ENCODE measurements around the gene APBB1IP. TPM values are rescaled to one million over a fixed set of nuclear protein-coding genes. Genes with fewer than 3 reads are reported as not detected.

The APBB1IP gene
- total RNA-seq, 1 donor from 2014 or later, result not detected

DNA sequence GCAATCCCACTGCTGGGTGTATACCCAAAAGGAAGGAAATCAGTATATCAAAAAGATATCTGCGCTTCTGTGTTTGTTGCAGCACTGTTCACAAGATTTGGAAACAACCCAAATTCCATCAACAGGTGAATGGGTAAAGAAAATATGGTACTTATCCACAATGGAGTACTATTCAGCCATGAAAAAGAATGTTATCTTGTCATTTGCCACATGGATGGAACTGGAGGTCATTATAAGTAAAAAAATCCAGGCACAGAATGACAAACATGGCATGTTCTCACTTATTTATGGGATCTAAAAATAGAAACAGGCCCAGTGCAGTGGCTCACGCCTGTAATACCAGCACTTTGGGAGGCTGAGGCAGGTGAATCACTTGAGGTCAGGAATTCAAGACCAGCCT lies 15.7 kb downstream of the APBB1IP start:
- no peaks in the 10 kb centered on the region for H3K9me3 ChIP-seq (ENCODE audit: low read depth)
- H3K4me3 ChIP-seq, result no peak overlapping the region
- H3K27ac Mint-ChIP-seq, result no peak overlapping the region
- H3K27me3 Mint-ChIP-seq (ENCODE audit: insufficient read depth, low read depth), result peaks cover 2% of the 10 kb centered on the region
- no peaks in the 10 kb centered on the region for H3K9me3 Mint-ChIP-seq
- H3K27me3 ChIP-seq, result no peaks in the 10 kb centered on the region
- no peaks in the 10 kb centered on the region for H3F3A ChIP-seq (ENCODE audit: low read depth)
- H2AFZ ChIP-seq (replicated peaks), result no peak overlapping the region
- no peak overlapping the region for H3K4me3 Mint-ChIP-seq
- H3K4me1 ChIP-seq, result no peaks in the 10 kb centered on the region
- no peak overlapping the region for H3K27ac ChIP-seq
- DNase-seq (ENCODE audit: low spot score), result no peak
- H3K9ac ChIP-seq, result no peak overlapping the region
- H4K20me1 ChIP-seq (ENCODE audit: low read depth), result no peaks in the 10 kb centered on the region
- H3K4me2 ChIP-seq, result no peak overlapping the region
- no peaks in the 10 kb centered on the region for H3K36me3 Mint-ChIP-seq
- no peaks in the 10 kb centered on the region for H3K4me1 Mint-ChIP-seq
- H3K79me2 ChIP-seq (ENCODE audit: low read depth), result no peaks in the 10 kb centered on the region
- no peaks in the 10 kb centered on the region for H3K36me3 ChIP-seq
- TF ChIP-seq, protein P1, sequence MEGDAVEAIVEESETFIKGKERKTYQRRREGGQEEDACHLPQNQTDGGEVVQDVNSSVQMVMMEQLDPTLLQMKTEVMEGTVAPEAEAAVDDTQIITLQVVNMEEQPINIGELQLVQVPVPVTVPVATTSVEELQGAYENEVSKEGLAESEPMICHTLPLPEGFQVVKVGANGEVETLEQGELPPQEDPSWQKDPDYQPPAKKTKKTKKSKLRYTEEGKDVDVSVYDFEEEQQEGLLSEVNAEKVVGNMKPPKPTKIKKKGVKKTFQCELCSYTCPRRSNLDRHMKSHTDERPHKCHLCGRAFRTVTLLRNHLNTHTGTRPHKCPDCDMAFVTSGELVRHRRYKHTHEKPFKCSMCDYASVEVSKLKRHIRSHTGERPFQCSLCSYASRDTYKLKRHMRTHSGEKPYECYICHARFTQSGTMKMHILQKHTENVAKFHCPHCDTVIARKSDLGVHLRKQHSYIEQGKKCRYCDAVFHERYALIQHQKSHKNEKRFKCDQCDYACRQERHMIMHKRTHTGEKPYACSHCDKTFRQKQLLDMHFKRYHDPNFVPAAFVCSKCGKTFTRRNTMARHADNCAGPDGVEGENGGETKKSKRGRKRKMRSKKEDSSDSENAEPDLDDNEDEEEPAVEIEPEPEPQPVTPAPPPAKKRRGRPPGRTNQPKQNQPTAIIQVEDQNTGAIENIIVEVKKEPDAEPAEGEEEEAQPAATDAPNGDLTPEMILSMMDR (IDR thresholded peaks at IDR 0.05), result no peak
- TF ChIP-seq EZH2 (IDR thresholded peaks at IDR 0.05) (no peak), EZH2phosphoT487 (IDR thresholded peaks at IDR 0.05) (no peak)

DNA sequence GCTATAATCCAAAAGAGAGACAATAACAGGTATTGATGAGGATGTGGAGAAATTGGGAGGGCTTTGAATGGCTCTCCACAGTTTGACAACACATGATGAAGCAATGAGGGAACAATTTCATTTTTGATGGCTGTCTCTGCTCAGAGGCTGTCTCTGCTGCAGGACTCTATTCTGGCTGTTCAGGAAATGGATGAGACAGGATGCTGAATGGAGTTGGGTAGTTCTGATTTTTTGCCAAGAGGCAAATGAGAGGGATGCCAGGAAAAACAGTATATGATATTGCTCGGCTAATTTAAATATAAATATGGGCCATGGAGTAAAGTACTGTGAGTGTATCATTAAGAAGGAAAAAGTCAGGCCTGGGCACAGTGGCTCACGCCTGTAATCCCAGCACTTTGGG lies 16.8 kb downstream of the APBB1IP start:
- no peak overlapping the region for H3K27ac ChIP-seq
- H3K27ac Mint-ChIP-seq, result no peak overlapping the region
- no peak overlapping the region for H2AFZ ChIP-seq (replicated peaks)
- H3K36me3 Mint-ChIP-seq, result no peaks in the 10 kb centered on the region
- TF ChIP-seq, protein P1 (IDR thresholded peaks at IDR 0.05), result no peak
- TF ChIP-seq EZH2 (IDR thresholded peaks at IDR 0.05), result no peak
- H3K9ac ChIP-seq, result no peak overlapping the region
- DNase-seq (ENCODE audit: low spot score), result no peak
- H4K20me1 ChIP-seq (ENCODE audit: low read depth), result no peaks in the 10 kb centered on the region
- no peaks in the 10 kb centered on the region for H3K4me1 ChIP-seq
- H3K4me1 Mint-ChIP-seq, result no peaks in the 10 kb centered on the region
- no peaks in the 10 kb centered on the region for H3K9me3 ChIP-seq (ENCODE audit: low read depth)
- H3K27me3 Mint-ChIP-seq (ENCODE audit: insufficient read depth, low read depth), result peaks cover 2% of the 10 kb centered on the region
- H3F3A ChIP-seq (ENCODE audit: low read depth), result no peaks in the 10 kb centered on the region
- no peak overlapping the region for H3K4me3 ChIP-seq
- H3K4me2 ChIP-seq, result no peak overlapping the region
- H3K36me3 ChIP-seq, result no peaks in the 10 kb centered on the region
- H3K79me2 ChIP-seq (ENCODE audit: low read depth), result no peaks in the 10 kb centered on the region
- no peak overlapping the region for H3K4me3 Mint-ChIP-seq
- H3K27me3 ChIP-seq, result no peaks in the 10 kb centered on the region
- no peaks in the 10 kb centered on the region for H3K9me3 Mint-ChIP-seq

DNA sequence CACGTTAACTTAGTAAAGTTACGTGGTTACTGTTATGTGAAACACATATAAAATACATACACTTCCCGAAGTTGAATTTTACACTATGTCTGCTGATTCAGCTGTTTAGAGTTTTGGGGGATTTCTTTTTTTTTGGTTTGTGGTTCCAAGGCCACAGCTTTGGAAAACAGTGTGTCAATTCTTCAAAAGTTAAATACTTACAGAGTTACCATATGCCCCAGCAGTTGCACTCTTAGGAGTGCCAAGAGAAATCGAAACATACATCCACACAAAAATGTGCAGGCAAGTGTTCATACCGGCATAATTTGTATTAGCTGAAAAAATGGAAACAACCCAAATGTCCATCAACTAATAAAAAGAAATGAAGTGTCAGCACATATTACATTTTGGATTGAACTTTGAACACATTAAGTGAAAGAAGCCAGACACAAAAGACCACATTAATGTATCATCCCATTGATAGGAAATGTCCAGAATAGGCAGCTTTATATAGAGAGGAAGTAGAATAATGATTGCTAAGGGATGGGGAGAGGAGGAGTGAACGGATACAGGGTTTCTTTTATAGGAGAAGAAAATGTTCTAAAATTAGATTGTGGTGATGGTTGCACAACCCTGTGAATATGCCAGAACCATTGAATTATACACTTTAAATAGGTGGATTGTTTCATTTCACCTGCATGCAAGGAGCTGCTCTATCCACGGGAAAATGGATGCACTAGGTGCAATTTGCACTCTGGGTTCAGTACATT lies 17.6 kb downstream of the APBB1IP start:
- Histone ChIP-seq H3K9me3 (ENCODE audit: low read depth) (no peaks in the 10 kb centered on the region), H3K79me2 (ENCODE audit: low read depth) (no peaks in the 10 kb centered on the region), H3F3A (ENCODE audit: low read depth) (no peaks in the 10 kb centered on the region), H3K27me3 (no peaks in the 10 kb centered on the region), H3K4me3 (no peak overlapping the region), H3K9ac (no peak overlapping the region), H3K36me3 (no peaks in the 10 kb centered on the region), H4K20me1 (ENCODE audit: low read depth) (no peaks in the 10 kb centered on the region), H2AFZ (replicated peaks) (no peak overlapping the region), H3K4me2 (no peak overlapping the region), H3K27ac (no peak overlapping the region), H3K4me1 (no peaks in the 10 kb centered on the region)
- Mint-ChIP-seq H3K9me3 (no peaks in the 10 kb centered on the region), H3K27ac (no peak overlapping the region), H3K4me1 (no peaks in the 10 kb centered on the region), H3K27me3 (ENCODE audit: insufficient read depth, low read depth) (peaks cover 2% of the 10 kb centered on the region), H3K4me3 (no peak overlapping the region), H3K36me3 (no peaks in the 10 kb centered on the region)
- no peak for DNase-seq (ENCODE audit: low spot score)
- TF ChIP-seq EZH2 (IDR thresholded peaks at IDR 0.05) (no peak), EZH2phosphoT487 (IDR thresholded peaks at IDR 0.05) (no peak)
- TF ChIP-seq, protein P1 (IDR thresholded peaks at IDR 0.05), result no peak
